Natural killer cell (primary cell): ENCODE data around the gene DNAH14. TPM values are rescaled to one million over a fixed set of nuclear protein-coding genes. Genes with fewer than 3 reads are reported as not detected.
"Not testable (repeated sequence)": the region's sequence is repeated elsewhere in the genome, so short reads cannot be mapped to it uniquely, and the experiment has no call there.

ENCODE experiments used
- ATAC-seq, 3 donors: fragments of 150-1000 bp in 2 of 3; fragments of 200-7000 bp in 1 of 3; cut with Tn5 transposase; 1 replicate in 1 of 3; 2 replicates in 2 of 3; pipeline ENCODE4 v1.10.0; 2021; ENCODE audit warnings: mild to moderate bottlenecking in 2 of 3, moderate library complexity in 2 of 3
- DNase-seq, 2 donors: peaks; one replicate each; pipeline versions ENCODE4 v3.0.0 to v3.0.0-alpha.2; 2013 to 2021; ENCODE audit warnings: mixed read lengths in 1 of 2
- H3K27ac ChIP-seq: one replicate; pipeline ENCODE4 v1.5.1; 2013; ENCODE audit warnings: mild to moderate bottlenecking, low read length
- H3K27me3 ChIP-seq: one replicate; pipeline ENCODE4 v1.6.1; 2013; ENCODE audit warnings: low read length; ENCODE audit not compliant: control insufficient read depth, insufficient read depth
- H3K36me3 ChIP-seq: one replicate; pipeline ENCODE4 v1.6.1; 2013; ENCODE audit warnings: low read length; ENCODE audit not compliant: control insufficient read depth, insufficient read depth
- H3K4me1 ChIP-seq: one replicate; pipeline ENCODE4 v1.6.1; 2013; ENCODE audit warnings: low read length; ENCODE audit not compliant: control insufficient read depth, insufficient read depth
- H3K4me3 ChIP-seq: one replicate; pipeline ENCODE4 v1.5.1; 2013; ENCODE audit warnings: low read length
- H3K9me3 ChIP-seq: one replicate; pipeline ENCODE4 v1.6.1; 2013; ENCODE audit warnings: low read length; ENCODE audit not compliant: control insufficient read depth, insufficient read depth
- H3K27ac Mint-ChIP-seq, 2 donors: one replicate each; pipeline ENCODE4 v1.8.0; 2022; ENCODE audit warnings: mild to moderate bottlenecking in 2 of 2, mixed read lengths in 2 of 2, moderate library complexity in 1 of 2
- H3K27me3 Mint-ChIP-seq, 2 donors: one replicate each; pipeline ENCODE4 v1.8.0; 2022; ENCODE audit warnings: low read depth in 2 of 2, mixed read lengths in 2 of 2
- H3K36me3 Mint-ChIP-seq: one replicate; pipeline ENCODE4 v1.8.0; 2022; ENCODE audit warnings: mixed read lengths
- H3K4me1 Mint-ChIP-seq, 2 donors: one replicate each; pipeline ENCODE4 v1.8.0; 2022; ENCODE audit warnings: mixed read lengths in 2 of 2
- H3K4me3 Mint-ChIP-seq: one replicate; pipeline ENCODE4 v1.8.0; 2022; ENCODE audit warnings: mild to moderate bottlenecking, moderate library complexity, mixed read lengths
- H3K9me3 Mint-ChIP-seq, 2 donors: one replicate each; pipeline ENCODE4 v1.8.0; 2022; ENCODE audit warnings: mixed read lengths in 2 of 2
- CTCF ChIP-seq: fragments of 200-600 bp; IDR thresholded peaks from one replicate; pipeline ENCODE4 v1.8.0; 2022; ENCODE audit warnings: antibody characterized with exemption
- WGBS: methylation state at CpG from one replicate; pipeline ENCODE4 v1.1.7; 2013; ENCODE audit warnings: missing lambda C conversion rate; ENCODE audit not compliant: insufficient coverage; 5-methylcytosine and 5-hydroxymethylcytosine counted together
- intact Hi-C: fragments of 100-400 bp; cut with micrococcal nuclease; formaldehyde crosslinking; loops from one replicate; pipeline ENCODE4 v1.14.2; 2022
- total RNA-seq, 4 donors: library from RNA; stranded (reverse); fragments of 120-200 nt in 1 of 4; gene quantifications; one replicate each; pipeline versions ENCODE4 v1.2.3 to v1.2.4, GENCODE V29; 2013 to 2022

DNAH14 gene
- total RNA-seq, 3 donors from 2014 or later (not counting 1 experiment from before 2014, with no cell fraction given) = 0.35 to 1.3 TPM; not detected in 1

DNA sequence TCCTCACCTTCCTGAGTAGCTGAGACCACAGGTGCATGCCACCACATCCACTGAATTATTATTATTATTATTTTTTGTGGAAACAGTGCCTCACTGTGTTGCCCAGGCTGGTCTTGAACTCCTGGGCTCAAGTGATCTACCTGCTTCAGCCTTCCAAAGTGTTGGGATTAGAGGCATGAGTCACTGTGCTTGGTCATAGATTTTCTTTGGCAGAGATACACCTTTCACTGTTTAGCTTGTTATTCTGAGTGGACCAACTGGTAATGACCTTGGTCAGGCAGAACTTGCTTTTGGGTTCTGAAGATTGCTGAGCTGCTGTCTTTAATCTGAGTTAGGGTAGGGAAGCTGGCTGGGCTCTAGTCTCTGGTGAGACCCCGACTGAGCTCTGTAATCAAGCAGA is 66.8 kb downstream of the DNAH14 start:
- no peaks in the 10 kb centered on the region for H3K4me1 ChIP-seq
- Mint-ChIP-seq H3K9me3 (peaks cover 20 to 21% of the 10 kb centered on the region in 2 donors), H3K27ac (no peak overlapping the region), H3K27me3 (no peaks in the 10 kb centered on the region), H3K4me3 (no peak overlapping the region), H3K36me3 (peaks cover 9% of the 10 kb centered on the region), H3K4me1 (no peaks in the 10 kb centered on the region)
- no peaks in the 10 kb centered on the region for H3K27me3 ChIP-seq
- H3K36me3 ChIP-seq = no peaks in the 10 kb centered on the region
- no peak for TF ChIP-seq CTCF
- intact Hi-C loops = no loop called here
- 83% methylated on average over 1 of the region's 1 CpG for WGBS
- no peak overlapping the region for H3K27ac ChIP-seq
- no peak for ATAC-seq
- H3K4me3 ChIP-seq = no peak overlapping the region
- no peak for DNase-seq
- peaks cover 10% of the 10 kb centered on the region for H3K9me3 ChIP-seq

GRCh38 chr1:224998185-224998584 is 68.7 kb downstream of the DNAH14 start:
- intact Hi-C loops = no loop called here
- Mint-ChIP-seq H3K27ac (no peak overlapping the region), H3K9me3 (peaks cover 20 to 21% of the 10 kb centered on the region in 2 donors), H3K36me3 (peaks cover 9% of the 10 kb centered on the region), H3K27me3 (no peaks in the 10 kb centered on the region), H3K4me3 (no peak overlapping the region), H3K4me1 (no peaks in the 10 kb centered on the region)
- no peaks in the 10 kb centered on the region for H3K27me3 ChIP-seq
- TF ChIP-seq CTCF = no peak
- ATAC-seq (no peak), DNase-seq (no peak)
- H3K4me3 ChIP-seq = no peak overlapping the region
- H3K4me1 ChIP-seq = no peaks in the 10 kb centered on the region
- 75% methylated on average over 1 of the region's 2 CpGs for WGBS
- H3K27ac ChIP-seq = no peak overlapping the region
- no peaks in the 10 kb centered on the region for H3K36me3 ChIP-seq
- peaks cover 10% of the 10 kb centered on the region for H3K9me3 ChIP-seq

DNA sequence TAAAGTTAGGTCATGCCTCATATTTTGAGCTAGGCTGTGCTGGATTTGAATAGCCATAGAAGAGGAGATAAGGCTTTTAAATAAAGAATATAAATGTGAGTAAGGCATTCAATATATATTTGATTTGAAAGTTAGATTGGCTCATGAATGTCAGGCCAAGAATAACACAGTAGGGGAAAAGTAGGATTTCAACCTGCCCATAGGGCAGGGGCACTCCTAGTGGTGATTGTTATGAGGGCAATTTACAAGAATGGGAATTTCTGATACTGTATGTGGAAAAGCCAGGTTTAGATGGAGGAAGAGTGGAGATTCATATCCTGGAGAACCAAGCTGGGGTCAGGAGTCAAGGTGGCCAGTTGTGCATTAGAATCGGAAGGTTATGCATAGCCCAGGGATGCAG is 74.9 kb downstream of the DNAH14 start:
- Histone ChIP-seq H3K4me1 (no peaks in the 10 kb centered on the region), H3K27ac (no peak overlapping the region), H3K27me3 (no peaks in the 10 kb centered on the region), H3K4me3 (no peak overlapping the region), H3K36me3 (no peaks in the 10 kb centered on the region), H3K9me3 (no peaks in the 10 kb centered on the region)
- 97% methylated on average over 1 of the region's 1 CpG for WGBS
- no peak for DNase-seq
- Mint-ChIP-seq H3K27me3 (peaks cover 0 to 4% of the 10 kb centered on the region in 2 donors), H3K36me3 (no peaks in the 10 kb centered on the region), H3K9me3 (peaks cover 16 to 19% of the 10 kb centered on the region in 2 donors), H3K4me3 (no peak overlapping the region), H3K4me1 (no peaks in the 10 kb centered on the region), H3K27ac (no peak overlapping the region)
- no peak for TF ChIP-seq CTCF
- no peak for ATAC-seq
- intact Hi-C loops = no loop called here

GRCh38 chr1:225006352-225006751 is 76.9 kb downstream of the DNAH14 start:
- intact Hi-C loops, H3K4me1 Mint-ChIP-seq, H3K27me3 ChIP-seq, H3K9me3 ChIP-seq, H3K36me3 Mint-ChIP-seq, H3K36me3 ChIP-seq, H3K4me3 ChIP-seq, H3K4me1 ChIP-seq, H3K27me3 Mint-ChIP-seq, ATAC-seq, H3K27ac ChIP-seq, H3K27ac Mint-ChIP-seq, H3K4me3 Mint-ChIP-seq, DNase-seq: not testable (repeated sequence)
- 92% methylated on average over 5 of the region's 5 CpGs for WGBS
- peaks cover 15 to 16% of the 10 kb centered on the region in 2 donors for H3K9me3 Mint-ChIP-seq

GRCh38 chr1:225008050-225008449 is 78.6 kb downstream of the DNAH14 start:
- H3K27me3 Mint-ChIP-seq, DNase-seq, H3K36me3 ChIP-seq, H3K9me3 ChIP-seq, H3K4me1 ChIP-seq, H3K27ac Mint-ChIP-seq, ATAC-seq, H3K27ac ChIP-seq, intact Hi-C loops, H3K4me1 Mint-ChIP-seq, H3K27me3 ChIP-seq, H3K4me3 Mint-ChIP-seq, H3K4me3 ChIP-seq: not testable (repeated sequence)
- 96% methylated on average over 3 of the region's 5 CpGs for WGBS
- peaks cover 11% of the 10 kb centered on the region for H3K36me3 Mint-ChIP-seq
- peaks cover 18 to 22% of the 10 kb centered on the region in 2 donors for H3K9me3 Mint-ChIP-seq
